ENCODE measurements around the gene KLHL9. TPM values are rescaled to one million over a fixed set of nuclear protein-coding genes. Genes with fewer than 3 reads are reported as not detected.

Gene KLHL9
- total and polyA plus RNA-seq, 2 of the 13 experiments (the other 11 are each of a cell fraction or from before 2014, with no cell fraction given), result 8.7 to 17.7 TPM

- TF ChIP-seq TEF (CRISPR knock-in tag; IDR thresholded peaks at IDR 0.05), result peak; percentile 61; the same call in 1 of the 2 replicates
- TF ChIP-seq KLF6 (CRISPR knock-in tag; IDR thresholded peaks at IDR 0.05), result peak; percentile 88; the same call in 1 of the 2 replicates
- no peak for TF ChIP-seq SUZ12 (IDR thresholded peaks at IDR 0.05; ENCODE audit: low read depth, low read length)
- peak; percentile 64 for TF ChIP-seq NFAT5 (CRISPR knock-in tag; IDR thresholded peaks at IDR 0.05)
- no peak for TF ChIP-seq BRF2 (CRISPR knock-in tag; IDR thresholded peaks at IDR 0.05)
- TF ChIP-seq ZNF549 (CRISPR knock-in tag; IDR thresholded peaks at IDR 0.05), result no peak
- no peak for TF ChIP-seq ZNF296 (CRISPR knock-in tag; conservative IDR thresholded peaks at IDR 0.05)
- TF ChIP-seq HNRNPLL (IDR thresholded peaks at IDR 0.05; ENCODE audit: low read depth, low read length, poor library complexity, severe bottlenecking), result peak; percentile 68
- TF ChIP-seq HMGXB3 (CRISPR knock-in tag; IDR thresholded peaks at IDR 0.05; ENCODE audit: borderline replicate concordance), result 0 out of 2 replicates have a peak, but pooled peaks have one; percentile 54
- TF ChIP-seq SNAPC2 (CRISPR knock-in tag; IDR thresholded peaks at IDR 0.05), result no peak
- no peak for TF ChIP-seq ZNF672 (CRISPR knock-in tag; IDR thresholded peaks at IDR 0.05)
- TF ChIP-seq ZNF337 (CRISPR knock-in tag; IDR thresholded peaks at IDR 0.05; ENCODE audit: borderline replicate concordance, low read depth), result no peak
- no peak for TF ChIP-seq EZH2 (conservative IDR thresholded peaks at IDR 0.05; ENCODE audit: low read depth, low read length)
These were observed at the start of gene KLHL9 (continued) for GRCh38 chr9:21334701-21335632.

All from HepG2 (cell line).